ENCODE results near the gene RAB24. TPM values are rescaled to one million over a fixed set of nuclear protein-coding genes. Genes with fewer than 3 reads are reported as not detected.

Gene RAB24
- total and polyA plus RNA-seq, 2 of the 4 experiments (the other 2 are of a cell fraction): 18.5 to 60.8 TPM

GRCh38 chr5:177344891-177345290, 41.4 kb upstream of the RAB24 start:
- H2AK5ac ChIP-seq (ENCODE audit: low read depth, low read length): no peak overlapping the region
- no peak overlapping the region for H3K4ac ChIP-seq (ENCODE audit: low read depth, low read length)
- no peak for ATAC-seq (ENCODE audit: low read depth)
- no peak overlapping the region for H3K18ac ChIP-seq (ENCODE audit: low read depth, low read length)
- no peaks in the 10 kb centered on the region for H3K27me3 ChIP-seq (ENCODE audit: control insufficient read depth, insufficient read depth, low read length)
- H4K91ac ChIP-seq (ENCODE audit: insufficient read depth, low read depth, low read length): no peak overlapping the region
- H4K8ac ChIP-seq (ENCODE audit: low read depth in 2 of 2, low read length in 2 of 2): no peak overlapping the region
- no TSS peak for BruUV-seq (replicated peaks)
- peaks cover 8% of the 10 kb centered on the region; the same call in 1 of the 2 replicates for H3K9me1 ChIP-seq (ENCODE audit: insufficient read depth, low read length)
- in situ Hi-C loops (cut with MboI; ENCODE audit: low sequenced_read_pairs): no loop called here
- H3K9me3 ChIP-seq (ENCODE audit: control insufficient read depth, insufficient read depth, low read length): no peaks in the 10 kb centered on the region
- no peak overlapping the region for H3K4me3 ChIP-seq (ENCODE audit: insufficient read depth, low read depth, low read length)
- H3K4me2 ChIP-seq (ENCODE audit: low read depth, low read length): no peak overlapping the region
- H3K36me3 ChIP-seq (ENCODE audit: control insufficient read depth, insufficient read depth, low read length): peaks cover 11% of the 10 kb centered on the region
- no peak overlapping the region for H4K5ac ChIP-seq (ENCODE audit: low read depth, low read length)
- intact Hi-C loops (cut with micrococcal nuclease): no loop called here
- no peak overlapping the region for H2BK5ac ChIP-seq (ENCODE audit: low read depth, low read length, poor library complexity, severe bottlenecking)
- no peak overlapping the region for H2BK20ac ChIP-seq (ENCODE audit: low read depth, low read length)
- no peak overlapping the region for H2BK15ac ChIP-seq (ENCODE audit: low read depth, low read length)
- peaks cover 41 to 50% of the 10 kb centered on the region in 2 experiments for H3K79me1 ChIP-seq (ENCODE audit: low read depth in 1 of 2, low read length in 2 of 2)
- ChIA-PET POLR2A (ENCODE audit: unreplicated experiment) (no interaction called here), CTCF (no interaction called here)
- no peak overlapping the region for H2AK9ac ChIP-seq (replicated peaks; ENCODE audit: low read depth, low read length, poor library complexity)
- H2BK120ac ChIP-seq (ENCODE audit: low read depth, low read length): no peak overlapping the region
- dilution Hi-C loops (cut with HindIII; ENCODE audit: low sequenced_read_pairs, unreplicated experiment): no loop called here
- H4K20me1 ChIP-seq (ENCODE audit: insufficient read depth, low read length): peaks cover 18% of the 10 kb centered on the region; the same call in 1 of the 2 replicates
- no peak overlapping the region for H3K9ac ChIP-seq (ENCODE audit: low read depth, low read length)
- H3K27ac ChIP-seq (ENCODE audit: insufficient read depth, low read length): no peak overlapping the region
- no peak overlapping the region for H3K14ac ChIP-seq (replicated peaks; ENCODE audit: low read depth, low read length)
- TF ChIP-seq NFE2L2 (IDR thresholded peaks at IDR 0.05; ENCODE audit: low read depth, low read length): no peak
- TF ChIP-seq RFX5 (IDR thresholded peaks at IDR 0.05; ENCODE audit: low read depth, low read length): no peak
- no peak for TF ChIP-seq RAD21 (IDR thresholded peaks at IDR 0.05; ENCODE audit: low read length)
- no peak overlapping the region for H2AFZ ChIP-seq (replicated peaks; ENCODE audit: low read length, poor library complexity)
- no CpG with 5 or more reads among the region's 6 CpGs for WGBS, 2 experiments (ENCODE audit: extremely low coverage in 2 of 2, insufficient read length in 1 of 2)
- H3K4me1 ChIP-seq (ENCODE audit: control insufficient read depth, insufficient read depth, low read length): peaks cover 15% of the 10 kb centered on the region
- no peak overlapping the region for H3K56ac ChIP-seq (ENCODE audit: extremely low read depth, insufficient read depth, low read length)
- H3K23ac ChIP-seq (ENCODE audit: low read depth, low read length): no peak overlapping the region
- DNase-seq: no peak
